ENCODE data around the gene ARHGAP24. TPM values are rescaled to one million over a fixed set of nuclear protein-coding genes. Genes with fewer than 3 reads are reported as not detected.
"Not testable (repeated sequence)": the region's sequence is repeated elsewhere in the genome, so short reads cannot be mapped to it uniquely, and the experiment has no call there.

Gene ARHGAP24
- total RNA-seq, 1 donor from 2014 or later: 17.8 TPM

DNA sequence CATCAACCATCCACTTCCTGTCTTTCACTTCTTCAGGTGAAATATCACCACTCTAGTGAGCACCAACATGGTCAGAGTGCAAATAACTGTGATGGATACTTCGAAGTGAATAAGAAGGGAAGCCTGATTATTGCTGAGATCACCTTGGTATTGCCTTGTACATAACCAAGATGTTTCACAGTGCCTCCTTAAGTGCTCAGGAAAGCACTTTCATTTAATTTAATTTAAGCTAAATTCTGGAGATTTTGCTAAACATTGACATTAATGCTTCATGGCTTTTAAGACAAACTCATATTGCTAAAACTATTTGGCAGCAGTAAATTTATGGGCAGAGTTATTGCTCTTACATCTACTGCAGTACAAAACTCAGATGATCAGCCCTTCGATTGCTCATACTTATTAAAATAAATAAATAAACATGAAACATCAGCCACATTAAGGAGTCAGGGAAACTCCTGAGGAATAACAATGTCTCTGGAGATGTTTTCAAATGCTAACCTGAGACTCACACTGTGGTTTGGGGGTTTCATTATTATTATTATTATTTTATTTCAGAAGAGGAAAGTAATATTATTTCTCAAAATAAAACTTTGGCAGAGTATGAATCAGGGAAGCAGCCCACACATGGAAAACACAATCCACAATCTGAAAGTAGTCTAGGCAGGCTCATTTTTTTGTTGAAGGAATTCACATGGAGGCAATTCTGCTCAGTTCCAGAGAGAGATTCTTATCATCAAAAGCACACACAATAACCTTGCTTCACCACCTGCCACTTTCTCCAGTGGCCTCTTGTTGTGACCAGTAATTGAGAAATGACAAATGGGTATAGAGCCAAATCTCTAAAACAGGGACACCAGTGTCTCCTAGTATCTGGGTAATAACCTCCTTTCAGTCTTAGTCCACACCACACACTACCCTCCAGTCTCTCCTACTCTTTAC, 540.7 kb downstream of the ARHGAP24 start:
- no peak for TF ChIP-seq CTCF (IDR thresholded peaks at IDR 0.05; ENCODE audit: unreplicated experiment)
- peaks cover 2% of the 10 kb centered on the region for H3K36me3 Mint-ChIP-seq (ENCODE audit: insufficient read depth)
- H3K9me3 Mint-ChIP-seq (ENCODE audit: low read depth): peaks cover 3% of the 10 kb centered on the region
- no peak overlapping the region for H3K27ac Mint-ChIP-seq
- no peaks in the 10 kb centered on the region for H3K27me3 Mint-ChIP-seq
- DNase-seq (ENCODE audit: low spot score, unreplicated experiment): no peak
- no peak overlapping the region for H3K4me3 Mint-ChIP-seq (ENCODE audit: low read depth)
- peaks cover 3% of the 10 kb centered on the region for H3K4me1 Mint-ChIP-seq (ENCODE audit: low read depth)

- TF ChIP-seq CTCF (IDR thresholded peaks at IDR 0.05; ENCODE audit: unreplicated experiment): no peak
- H3K4me1 Mint-ChIP-seq (ENCODE audit: low read depth): peaks cover 4% of the 10 kb centered on the region
- no peaks in the 10 kb centered on the region for H3K27me3 Mint-ChIP-seq
- H3K36me3 Mint-ChIP-seq (ENCODE audit: insufficient read depth): peaks cover 6% of the 10 kb centered on the region
- no peak overlapping the region for H3K27ac Mint-ChIP-seq
- no peak for DNase-seq (ENCODE audit: low spot score, unreplicated experiment)
- H3K4me3 Mint-ChIP-seq (ENCODE audit: low read depth): no peak overlapping the region
- peaks cover 3% of the 10 kb centered on the region for H3K9me3 Mint-ChIP-seq (ENCODE audit: low read depth)
These were observed 544.4 kb downstream of the ARHGAP24 start for GRCh38 chr4:86019362-86019761.

- Mint-ChIP-seq H3K36me3 (ENCODE audit: insufficient read depth) (peaks cover 6% of the 10 kb centered on the region), H3K4me1 (ENCODE audit: low read depth) (peaks cover 8% of the 10 kb centered on the region), H3K9me3 (ENCODE audit: low read depth) (peaks cover 3% of the 10 kb centered on the region), H3K27ac (no peak overlapping the region), H3K4me3 (ENCODE audit: low read depth) (no peak overlapping the region), H3K27me3 (no peaks in the 10 kb centered on the region)
- no peak for TF ChIP-seq CTCF (IDR thresholded peaks at IDR 0.05; ENCODE audit: unreplicated experiment)
- no peak for DNase-seq (ENCODE audit: low spot score, unreplicated experiment)
These were observed 545.0 kb downstream of the ARHGAP24 start for GRCh38 chr4:86019906-86020305.

DNA sequence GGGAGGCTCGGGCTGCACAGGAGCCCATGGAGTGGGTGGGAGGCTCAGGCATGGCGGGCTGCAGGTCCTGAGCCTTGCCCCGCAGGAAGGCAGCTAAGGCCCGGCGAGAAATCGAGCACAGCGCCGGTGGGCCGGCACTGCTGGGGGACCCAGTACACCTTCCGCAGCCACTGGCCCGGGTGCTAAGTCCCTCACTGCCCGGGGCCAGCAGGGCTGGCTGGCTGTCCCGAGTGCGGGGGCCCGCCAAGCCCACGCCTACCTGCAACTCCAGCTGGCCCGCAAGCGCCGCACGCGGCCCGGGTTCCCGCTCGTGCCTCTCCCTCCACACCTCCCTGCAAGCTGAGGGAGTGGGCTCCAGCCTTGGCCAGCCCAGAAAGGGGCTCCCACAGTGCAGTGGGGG, 546.7 kb downstream of the ARHGAP24 start:
- H3K9me3 Mint-ChIP-seq (ENCODE audit: low read depth); H3K36me3 Mint-ChIP-seq (ENCODE audit: insufficient read depth); H3K4me3 Mint-ChIP-seq (ENCODE audit: low read depth); H3K27ac Mint-ChIP-seq; H3K27me3 Mint-ChIP-seq; DNase-seq (ENCODE audit: low spot score, unreplicated experiment); H3K4me1 Mint-ChIP-seq (ENCODE audit: low read depth): not testable (repeated sequence)

DNA sequence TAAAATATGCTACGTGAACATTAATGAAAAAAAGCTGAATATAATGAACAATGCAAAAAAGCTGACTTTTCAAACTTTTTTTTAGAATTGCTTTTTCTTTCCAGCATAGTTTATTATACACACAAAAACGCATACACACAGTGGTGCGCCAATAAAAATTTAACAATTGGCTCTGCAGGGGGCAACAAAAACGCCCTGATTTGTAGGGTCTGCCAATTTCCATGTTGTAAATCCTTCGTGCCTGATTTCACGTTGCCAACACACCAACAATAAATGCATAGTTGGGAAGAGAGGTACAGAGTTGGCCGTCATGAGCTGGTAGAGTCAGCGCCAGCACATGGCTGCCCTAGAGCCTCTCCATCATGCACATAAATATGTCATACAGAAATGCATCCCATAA, 551.8 kb downstream of the ARHGAP24 start:
- H3K36me3 Mint-ChIP-seq (ENCODE audit: insufficient read depth): peaks cover 4% of the 10 kb centered on the region
- TF ChIP-seq CTCF (IDR thresholded peaks at IDR 0.05; ENCODE audit: unreplicated experiment): no peak
- no peak overlapping the region for H3K27ac Mint-ChIP-seq
- H3K4me3 Mint-ChIP-seq (ENCODE audit: low read depth): no peak overlapping the region
- no peak for DNase-seq (ENCODE audit: low spot score, unreplicated experiment)
- no peaks in the 10 kb centered on the region for H3K27me3 Mint-ChIP-seq
- H3K9me3 Mint-ChIP-seq (ENCODE audit: low read depth): no peaks in the 10 kb centered on the region
- peaks cover 5% of the 10 kb centered on the region for H3K4me1 Mint-ChIP-seq (ENCODE audit: low read depth)

DNA sequence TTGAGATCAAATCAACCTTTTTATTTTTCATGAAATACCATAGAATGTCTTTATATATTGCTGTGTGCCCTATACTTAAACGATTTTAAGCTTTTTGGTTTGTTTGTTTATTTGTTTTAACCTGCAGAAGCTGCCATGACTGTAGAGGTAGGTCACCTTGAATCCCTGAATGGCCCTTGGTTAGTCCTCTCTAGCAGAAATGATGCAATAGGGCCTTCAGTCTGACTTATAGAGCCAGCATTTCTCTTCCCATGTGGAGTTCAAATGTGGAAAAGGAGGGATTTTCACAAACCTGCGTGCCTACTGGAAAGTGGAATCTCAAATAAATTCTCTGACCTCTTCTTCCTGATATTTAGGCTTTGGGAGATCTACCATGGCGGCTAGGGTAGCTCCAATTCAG, 557.0 kb downstream of the ARHGAP24 start:
- Mint-ChIP-seq H3K27me3 (no peaks in the 10 kb centered on the region), H3K4me3 (ENCODE audit: low read depth) (no peak overlapping the region), H3K9me3 (ENCODE audit: low read depth) (no peaks in the 10 kb centered on the region), H3K27ac (no peak overlapping the region), H3K4me1 (ENCODE audit: low read depth) (peaks cover 5% of the 10 kb centered on the region), H3K36me3 (ENCODE audit: insufficient read depth) (no peaks in the 10 kb centered on the region)
- DNase-seq (ENCODE audit: low spot score, unreplicated experiment): no peak
- TF ChIP-seq CTCF (IDR thresholded peaks at IDR 0.05; ENCODE audit: unreplicated experiment): no peak

Measured in progenitor cell of endocrine pancreas (in vitro differentiated cells).